ENCODE results near the gene FSIP1.

The FSIP1 gene

GRCh38 chr15:39657668-39658067 lies 125.0 kb downstream of the FSIP1 start:
- no peaks in the 10 kb centered on the region for H3K27me3 ChIP-seq (ENCODE audit: control insufficient read depth in 2 of 2, insufficient read depth in 2 of 2, low read length in 2 of 2)
- no peak overlapping the region for H3K27ac ChIP-seq (ENCODE audit: low read depth in 2 of 2, low read length in 2 of 2)

DNA sequence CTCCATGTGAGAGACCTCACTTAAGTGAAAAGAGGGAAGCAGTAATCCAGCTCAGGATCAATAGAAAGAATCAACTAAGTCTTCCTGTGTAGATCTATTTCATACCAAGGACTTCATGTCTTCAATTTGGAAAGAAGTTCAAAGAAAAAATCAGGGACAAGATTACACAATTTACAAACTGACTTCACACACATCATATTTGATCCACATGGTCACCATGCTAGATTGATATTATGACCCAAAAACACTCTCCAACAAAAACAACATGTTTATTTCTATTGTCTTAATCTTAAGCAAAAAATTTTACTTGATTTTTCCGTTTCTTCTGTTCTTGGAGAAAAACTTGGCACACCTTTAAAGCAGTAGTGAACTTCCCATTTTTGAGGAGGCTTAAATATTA lies 125.5 kb downstream of the FSIP1 start:
- H3K27me3 ChIP-seq (ENCODE audit: control insufficient read depth in 2 of 2, insufficient read depth in 2 of 2, low read length in 2 of 2), result no peaks in the 10 kb centered on the region
- no peak overlapping the region for H3K27ac ChIP-seq (ENCODE audit: low read depth in 2 of 2, low read length in 2 of 2)
- H3K4me1 ChIP-seq (ENCODE audit: control insufficient read depth in 2 of 2, insufficient read depth in 2 of 2, low read length in 2 of 2), result no peaks in the 10 kb centered on the region
- no peak overlapping the region for H3K9ac ChIP-seq (ENCODE audit: low read depth in 1 of 2, low read length in 2 of 2)
- no peak overlapping the region for H3K4me3 ChIP-seq (ENCODE audit: low read length in 2 of 2)
- H3K9me3 ChIP-seq (ENCODE audit: control insufficient read depth in 2 of 2, low read length in 2 of 2), result no peaks in the 10 kb centered on the region
- no peaks in the 10 kb centered on the region for H3K36me3 ChIP-seq (ENCODE audit: control insufficient read depth in 2 of 2, insufficient read depth in 2 of 2, low read length in 2 of 2)

More at GRCh38 chr15:39657668-39658067, 125.0 kb downstream of the FSIP1 start:
- H3K9me3 ChIP-seq (ENCODE audit: control insufficient read depth in 2 of 2, low read length in 2 of 2), result no peaks in the 10 kb centered on the region
- no peak overlapping the region for H3K4me3 ChIP-seq (ENCODE audit: low read length in 2 of 2)
- no peaks in the 10 kb centered on the region for H3K36me3 ChIP-seq (ENCODE audit: control insufficient read depth in 2 of 2, insufficient read depth in 2 of 2, low read length in 2 of 2)
- no peaks in the 10 kb centered on the region for H3K4me1 ChIP-seq (ENCODE audit: control insufficient read depth in 2 of 2, insufficient read depth in 2 of 2, low read length in 2 of 2)
- H3K9ac ChIP-seq (ENCODE audit: low read depth in 1 of 2, low read length in 2 of 2), result no peak overlapping the region

GRCh38 chr15:39654304-39654703 lies 128.3 kb downstream of the FSIP1 start:
- Histone ChIP-seq H3K27ac (ENCODE audit: low read depth in 2 of 2, low read length in 2 of 2) (no peak overlapping the region), H3K9me3 (ENCODE audit: control insufficient read depth in 2 of 2, low read length in 2 of 2) (no peaks in the 10 kb centered on the region), H3K27me3 (ENCODE audit: control insufficient read depth in 2 of 2, insufficient read depth in 2 of 2, low read length in 2 of 2) (no peaks in the 10 kb centered on the region), H3K9ac (ENCODE audit: low read depth in 1 of 2, low read length in 2 of 2) (no peak overlapping the region), H3K4me3 (ENCODE audit: low read length in 2 of 2) (no peak overlapping the region), H3K4me1 (ENCODE audit: control insufficient read depth in 2 of 2, insufficient read depth in 2 of 2, low read length in 2 of 2) (no peaks in the 10 kb centered on the region), H3K36me3 (ENCODE audit: control insufficient read depth in 2 of 2, insufficient read depth in 2 of 2, low read length in 2 of 2) (no peaks in the 10 kb centered on the region)

- Histone ChIP-seq H3K36me3 (ENCODE audit: control insufficient read depth in 2 of 2, insufficient read depth in 2 of 2, low read length in 2 of 2) (no peaks in the 10 kb centered on the region), H3K9me3 (ENCODE audit: control insufficient read depth in 2 of 2, low read length in 2 of 2) (no peaks in the 10 kb centered on the region), H3K4me1 (ENCODE audit: control insufficient read depth in 2 of 2, insufficient read depth in 2 of 2, low read length in 2 of 2) (no peaks in the 10 kb centered on the region), H3K27ac (ENCODE audit: low read depth in 2 of 2, low read length in 2 of 2) (no peak overlapping the region), H3K27me3 (ENCODE audit: control insufficient read depth in 2 of 2, insufficient read depth in 2 of 2, low read length in 2 of 2) (no peaks in the 10 kb centered on the region), H3K4me3 (ENCODE audit: low read length in 2 of 2) (no peak overlapping the region), H3K9ac (ENCODE audit: low read depth in 1 of 2, low read length in 2 of 2) (no peak overlapping the region)
Measured at GRCh38 chr15:39651881-39652280, 130.8 kb downstream of the FSIP1 start.

- Histone ChIP-seq H3K4me3 (ENCODE audit: low read length in 2 of 2) (no peak overlapping the region), H3K9me3 (ENCODE audit: control insufficient read depth in 2 of 2, low read length in 2 of 2) (no peaks in the 10 kb centered on the region), H3K36me3 (ENCODE audit: control insufficient read depth in 2 of 2, insufficient read depth in 2 of 2, low read length in 2 of 2) (no peaks in the 10 kb centered on the region), H3K27ac (ENCODE audit: low read depth in 2 of 2, low read length in 2 of 2) (no peak overlapping the region), H3K9ac (ENCODE audit: low read depth in 1 of 2, low read length in 2 of 2) (no peak overlapping the region), H3K27me3 (ENCODE audit: control insufficient read depth in 2 of 2, insufficient read depth in 2 of 2, low read length in 2 of 2) (no peaks in the 10 kb centered on the region), H3K4me1 (ENCODE audit: control insufficient read depth in 2 of 2, insufficient read depth in 2 of 2, low read length in 2 of 2) (no peaks in the 10 kb centered on the region)
Measured at GRCh38 chr15:39651295-39651694, 131.3 kb downstream of the FSIP1 start.

DNA sequence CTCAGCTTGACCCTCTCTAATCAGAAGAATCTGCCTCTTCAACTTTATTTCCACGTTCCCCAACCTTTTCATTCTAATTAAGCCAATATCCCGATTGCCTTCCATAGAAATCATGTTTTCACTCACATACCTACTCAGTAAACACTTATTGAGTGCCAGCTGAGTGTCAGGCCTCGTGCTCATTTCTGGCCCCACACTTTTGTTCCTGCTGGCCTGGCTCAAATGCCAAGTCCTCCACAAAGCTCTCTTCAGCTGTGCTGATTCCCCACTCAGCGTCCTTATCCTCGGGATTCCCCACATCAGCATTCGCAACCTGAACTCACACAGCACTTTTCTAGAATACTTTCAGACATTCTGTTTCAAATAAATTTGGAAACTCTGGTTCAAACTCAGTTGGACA lies 132.9 kb downstream of the FSIP1 start:
- Histone ChIP-seq H3K9me3 (ENCODE audit: control insufficient read depth in 2 of 2, low read length in 2 of 2) (no peaks in the 10 kb centered on the region), H3K27me3 (ENCODE audit: control insufficient read depth in 2 of 2, insufficient read depth in 2 of 2, low read length in 2 of 2) (no peaks in the 10 kb centered on the region), H3K4me3 (ENCODE audit: low read length in 2 of 2) (no peak overlapping the region), H3K27ac (ENCODE audit: low read depth in 2 of 2, low read length in 2 of 2) (no peak overlapping the region), H3K36me3 (ENCODE audit: control insufficient read depth in 2 of 2, insufficient read depth in 2 of 2, low read length in 2 of 2) (no peaks in the 10 kb centered on the region), H3K9ac (ENCODE audit: low read depth in 1 of 2, low read length in 2 of 2) (no peak overlapping the region), H3K4me1 (ENCODE audit: control insufficient read depth in 2 of 2, insufficient read depth in 2 of 2, low read length in 2 of 2) (peaks cover 6% of the 10 kb centered on the region in 2 donors)

DNA sequence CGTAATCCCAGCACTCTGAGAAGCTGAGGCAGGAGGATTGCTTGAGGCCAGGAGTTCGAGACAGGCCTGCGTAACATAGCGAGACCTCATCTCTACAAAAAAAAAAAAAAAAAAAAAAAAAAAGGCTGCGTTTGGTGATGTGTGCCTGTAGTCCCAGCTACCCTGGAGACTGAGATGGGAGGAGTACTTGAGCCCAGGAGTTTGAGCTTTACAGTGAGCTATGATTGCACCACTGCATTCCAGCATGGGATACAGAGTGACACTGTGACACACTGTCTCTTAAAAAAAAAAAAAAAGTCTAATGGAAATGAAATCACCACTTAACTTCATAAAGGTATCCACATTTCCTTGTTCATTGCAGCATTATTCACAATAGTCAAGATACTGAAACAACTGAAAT lies 136.2 kb downstream of the FSIP1 start:
- Histone ChIP-seq H3K27me3 (ENCODE audit: control insufficient read depth in 2 of 2, insufficient read depth in 2 of 2, low read length in 2 of 2) (no peaks in the 10 kb centered on the region), H3K4me1 (ENCODE audit: control insufficient read depth in 2 of 2, insufficient read depth in 2 of 2, low read length in 2 of 2) (peaks cover 17 to 23% of the 10 kb centered on the region in 2 donors), H3K9me3 (ENCODE audit: control insufficient read depth in 2 of 2, low read length in 2 of 2) (no peaks in the 10 kb centered on the region), H3K27ac (ENCODE audit: low read depth in 2 of 2, low read length in 2 of 2) (no peak overlapping the region), H3K36me3 (ENCODE audit: control insufficient read depth in 2 of 2, insufficient read depth in 2 of 2, low read length in 2 of 2) (no peaks in the 10 kb centered on the region), H3K9ac (ENCODE audit: low read depth in 1 of 2, low read length in 2 of 2) (no peak overlapping the region), H3K4me3 (ENCODE audit: low read length in 2 of 2) (no peak overlapping the region)

GRCh38 chr15:39645976-39646257 lies 136.7 kb downstream of the FSIP1 start:
- no peaks in the 10 kb centered on the region for H3K36me3 ChIP-seq (ENCODE audit: control insufficient read depth in 2 of 2, insufficient read depth in 2 of 2, low read length in 2 of 2)
- H3K27me3 ChIP-seq (ENCODE audit: control insufficient read depth in 2 of 2, insufficient read depth in 2 of 2, low read length in 2 of 2), result no peaks in the 10 kb centered on the region
- H3K4me3 ChIP-seq (ENCODE audit: low read length in 2 of 2), result no peak overlapping the region
- peaks cover 17 to 27% of the 10 kb centered on the region in 2 donors for H3K4me1 ChIP-seq (ENCODE audit: control insufficient read depth in 2 of 2, insufficient read depth in 2 of 2, low read length in 2 of 2)
- no peak overlapping the region for H3K27ac ChIP-seq (ENCODE audit: low read depth in 2 of 2, low read length in 2 of 2)
- H3K9ac ChIP-seq (ENCODE audit: low read depth in 1 of 2, low read length in 2 of 2), result no peak overlapping the region
- H3K9me3 ChIP-seq (ENCODE audit: control insufficient read depth in 2 of 2, low read length in 2 of 2), result no peaks in the 10 kb centered on the region

DNA sequence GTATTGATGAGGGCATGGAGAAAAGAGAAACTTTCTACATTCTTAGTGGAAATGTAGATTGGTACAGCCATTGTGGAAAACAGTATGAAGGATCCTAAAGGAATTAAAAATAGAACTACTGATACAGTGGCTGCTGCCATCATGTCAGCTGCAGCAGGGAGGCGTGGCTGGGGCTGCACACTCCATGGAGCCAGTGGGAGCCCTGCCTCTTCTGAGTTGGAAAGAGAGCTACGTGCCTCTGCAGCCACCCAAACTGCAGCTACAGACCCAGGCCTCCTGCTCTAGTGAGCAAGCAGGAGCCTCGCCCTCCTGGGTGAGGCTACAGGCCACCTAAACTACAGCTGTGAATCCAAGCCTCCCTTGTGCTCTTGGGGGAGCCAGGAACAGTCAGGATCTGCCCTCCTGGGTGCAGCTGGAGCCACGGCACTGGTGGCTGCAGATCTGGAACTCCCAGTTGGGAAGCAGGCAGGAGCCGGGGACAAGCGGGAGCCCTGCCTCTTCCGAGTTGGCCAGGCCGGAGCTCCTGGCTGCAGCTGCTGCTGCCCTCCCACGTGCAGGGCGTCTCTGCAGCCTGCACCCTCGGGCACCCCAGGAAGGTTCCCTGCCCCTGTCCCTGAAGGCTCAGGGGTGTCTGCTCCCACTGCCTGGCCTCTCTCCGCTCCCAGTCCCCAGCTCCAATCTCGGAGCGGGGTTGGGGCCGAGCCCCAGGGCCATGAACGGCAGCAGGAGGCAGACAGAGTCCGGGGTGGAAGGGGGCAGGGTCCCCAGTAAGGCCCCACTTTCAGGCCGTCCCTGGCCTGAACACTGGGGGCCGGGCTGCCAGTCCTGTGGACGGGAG lies 137.3 kb downstream of the FSIP1 start:
- H3K9me3 ChIP-seq (ENCODE audit: control insufficient read depth in 2 of 2, low read length in 2 of 2), result no peaks in the 10 kb centered on the region

GRCh38 chr15:39644136-39644535 lies 138.5 kb downstream of the FSIP1 start:
- Histone ChIP-seq H3K9me3 (ENCODE audit: control insufficient read depth in 2 of 2, low read length in 2 of 2) (no peaks in the 10 kb centered on the region), H3K4me1 (ENCODE audit: control insufficient read depth in 2 of 2, insufficient read depth in 2 of 2, low read length in 2 of 2) (peaks cover 20 to 37% of the 10 kb centered on the region in 2 donors), H3K4me3 (ENCODE audit: low read length in 2 of 2) (no peak overlapping the region), H3K36me3 (ENCODE audit: control insufficient read depth in 2 of 2, insufficient read depth in 2 of 2, low read length in 2 of 2) (no peaks in the 10 kb centered on the region), H3K27ac (ENCODE audit: low read depth in 2 of 2, low read length in 2 of 2) (no peak overlapping the region), H3K9ac (ENCODE audit: low read depth in 1 of 2, low read length in 2 of 2) (no peak overlapping the region), H3K27me3 (ENCODE audit: control insufficient read depth in 2 of 2, insufficient read depth in 2 of 2, low read length in 2 of 2) (no peaks in the 10 kb centered on the region)

More for the DNA sequence above, 137.3 kb downstream of the FSIP1 start:
- Histone ChIP-seq H3K27ac (ENCODE audit: low read depth in 2 of 2, low read length in 2 of 2) (no peak overlapping the region), H3K27me3 (ENCODE audit: control insufficient read depth in 2 of 2, insufficient read depth in 2 of 2, low read length in 2 of 2) (no peaks in the 10 kb centered on the region), H3K4me1 (ENCODE audit: control insufficient read depth in 2 of 2, insufficient read depth in 2 of 2, low read length in 2 of 2) (peaks cover 17 to 32% of the 10 kb centered on the region in 2 donors), H3K36me3 (ENCODE audit: control insufficient read depth in 2 of 2, insufficient read depth in 2 of 2, low read length in 2 of 2) (no peaks in the 10 kb centered on the region), H3K9ac (ENCODE audit: low read depth in 1 of 2, low read length in 2 of 2) (no peak overlapping the region), H3K4me3 (ENCODE audit: low read length in 2 of 2) (no peak overlapping the region)

All from mucosa of rectum (tissue), 2 donors.